Esophagus muscularis mucosa (tissue), 4 donors: ENCODE results near the gene SUN1.

Experiments
- EP300 ChIP-seq: sonication (generic); formaldehyde crosslinking; IDR thresholded peaks from one replicate; pipeline ENCODE4 v1.6.1; 2017; ENCODE audit warnings: antibody characterized with exemption
- POLR2A ChIP-seq: fragments of 450-650 bp; IDR thresholded peaks from one replicate; pipeline ENCODE4 v1.6.1; 2017; ENCODE audit warnings: antibody characterized with exemption, moderate library complexity, mild to moderate bottlenecking, low read depth
- POLR2AphosphoS5 ChIP-seq, 2 donors: sonication (generic); formaldehyde crosslinking; IDR thresholded peaks; one replicate each; pipeline ENCODE4 v1.6.1; 2017; ENCODE audit warnings: antibody characterized with exemption in 2 of 2
- TF ChIP-seq, protein P1 (sequence below), 3 experiments: fragments of 200-600 bp in 2 of 3; fragments of 450-650 bp in 1 of 3; sonication (generic) in 2 of 3; IDR thresholded peaks; one replicate each; pipeline ENCODE4 v1.5.1; 2017 to 2019; ENCODE audit warnings: antibody characterized with exemption in 3 of 3, mild to moderate bottlenecking in 2 of 3, moderate library complexity in 1 of 3

DNA sequence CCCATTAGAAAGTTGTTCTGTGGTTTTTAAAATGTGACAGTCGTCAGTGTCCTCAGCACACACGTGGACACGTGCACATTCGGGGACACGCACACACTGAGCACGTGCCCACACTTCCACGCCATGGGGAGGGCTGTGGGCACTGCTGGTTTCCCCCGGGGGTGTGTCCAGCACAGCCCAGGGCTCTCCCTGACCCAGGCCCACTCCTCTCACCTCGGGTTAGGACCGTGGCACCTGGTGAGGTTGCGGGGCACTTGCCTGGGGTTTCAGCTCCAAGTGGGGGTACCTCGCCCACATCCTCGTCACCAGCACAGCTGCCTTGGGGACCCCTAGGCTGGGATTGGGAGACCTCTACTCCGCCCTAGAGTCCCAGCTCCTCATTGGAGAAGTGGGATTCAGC is 64.8 kb downstream of the SUN1 start:
- TF ChIP-seq, protein P1, sequence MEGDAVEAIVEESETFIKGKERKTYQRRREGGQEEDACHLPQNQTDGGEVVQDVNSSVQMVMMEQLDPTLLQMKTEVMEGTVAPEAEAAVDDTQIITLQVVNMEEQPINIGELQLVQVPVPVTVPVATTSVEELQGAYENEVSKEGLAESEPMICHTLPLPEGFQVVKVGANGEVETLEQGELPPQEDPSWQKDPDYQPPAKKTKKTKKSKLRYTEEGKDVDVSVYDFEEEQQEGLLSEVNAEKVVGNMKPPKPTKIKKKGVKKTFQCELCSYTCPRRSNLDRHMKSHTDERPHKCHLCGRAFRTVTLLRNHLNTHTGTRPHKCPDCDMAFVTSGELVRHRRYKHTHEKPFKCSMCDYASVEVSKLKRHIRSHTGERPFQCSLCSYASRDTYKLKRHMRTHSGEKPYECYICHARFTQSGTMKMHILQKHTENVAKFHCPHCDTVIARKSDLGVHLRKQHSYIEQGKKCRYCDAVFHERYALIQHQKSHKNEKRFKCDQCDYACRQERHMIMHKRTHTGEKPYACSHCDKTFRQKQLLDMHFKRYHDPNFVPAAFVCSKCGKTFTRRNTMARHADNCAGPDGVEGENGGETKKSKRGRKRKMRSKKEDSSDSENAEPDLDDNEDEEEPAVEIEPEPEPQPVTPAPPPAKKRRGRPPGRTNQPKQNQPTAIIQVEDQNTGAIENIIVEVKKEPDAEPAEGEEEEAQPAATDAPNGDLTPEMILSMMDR (IDR thresholded peaks at IDR 0.05) = no peak
- TF ChIP-seq EP300 = no peak
- no peak for TF ChIP-seq POLR2A
- no peak for TF ChIP-seq POLR2AphosphoS5 (IDR thresholded peaks at IDR 0.05)
